Neural progenitor cell (in vitro differentiated cells): ENCODE results near the gene NUBP2.

ENCODE experiments used
- CTCF ChIP-seq: fragments of 200-600 bp; sonication (generic); IDR thresholded peaks from 2 replicates; pipeline ENCODE4 v1.5.1; 2017; ENCODE audit warnings: antibody characterized with exemption, mild to moderate bottlenecking
- EZH2 ChIP-seq: fragments of 200-600 bp; sonication (generic); IDR thresholded peaks from 2 replicates; pipeline ENCODE4 v1.6.1; 2017; ENCODE audit warnings: antibody characterized with exemption, mild to moderate bottlenecking, moderate library complexity

- TF ChIP-seq CTCF (no peak), EZH2 (no peak)
Measured at GRCh38 chr16:1819611-1820010, 36.9 kb downstream of the NUBP2 start.
